H1 (cell line): ENCODE results near the gene FITM1. TPM values are rescaled to one million over a fixed set of nuclear protein-coding genes. Genes with fewer than 3 reads are reported as not detected.

Experiments used
- CTCF ChIA-PET: fragments of 300-600 bp; sonication (Branson Sonifier 250); formaldehyde crosslinking; loops from one replicate; lab custom pipeline; 2021; ENCODE audit not compliant: partially characterized antibody; lab: Charles Lee
- POLR2A ChIA-PET: fragments of 300-600 bp; sonication (Branson Sonifier 250); formaldehyde crosslinking; loops from one replicate; lab custom pipeline; 2021; ENCODE audit warnings: inconsistent platforms; ENCODE audit not compliant: partially characterized antibody; lab: Charles Lee
- DNase-seq, 2 experiments: peaks; one replicate each; pipeline versions ENCODE4 v3.0.0 to v3.0.0-alpha.2; 2010 to 2022; ENCODE audit warnings: low spot score in 2 of 2, low read depth in 1 of 2, mixed read lengths in 1 of 2
- FAIRE-seq: peaks from 2 replicates; lab custom pipeline; 2011; peaks lifted over from hg19 to GRCh38; lab: Jason Lieb, UNC
- H2AFZ ChIP-seq: 2 replicates; pipeline ENCODE4 v1.8.1; 2012; ENCODE audit warnings: low read length, inconsistent platforms
- H2AK5ac ChIP-seq: 2 replicates; pipeline ENCODE4 v1.6.1; 2013; ENCODE audit warnings: low read depth, low read length
- H2BK120ac ChIP-seq: replicated peaks from 2 replicates; pipeline ENCODE3; 2013; ENCODE audit warnings: low read depth, low read length, inconsistent platforms
- H2BK12ac ChIP-seq: 2 replicates; pipeline ENCODE4 v1.6.1; 2013; ENCODE audit warnings: low read depth, low read length
- H2BK15ac ChIP-seq: 2 replicates; pipeline ENCODE4 v1.6.1; 2013; ENCODE audit warnings: low read length
- H2BK20ac ChIP-seq: 2 replicates; pipeline ENCODE4 v1.6.1; 2013; ENCODE audit warnings: low read length
- H2BK5ac ChIP-seq: 2 replicates; pipeline ENCODE4 v1.6.1; 2013; ENCODE audit warnings: low read depth, low read length
- H3K14ac ChIP-seq: 2 replicates; pipeline ENCODE4 v1.6.1; 2013; ENCODE audit warnings: inconsistent platforms; ENCODE audit not compliant: insufficient read length
- H3K18ac ChIP-seq: 2 replicates; pipeline ENCODE4 v1.6.1; 2013; ENCODE audit warnings: low read length; ENCODE audit errors: extremely low read depth
- H3K23ac ChIP-seq: 2 replicates; pipeline ENCODE4 v1.6.1; 2013; ENCODE audit warnings: inconsistent platforms; ENCODE audit not compliant: insufficient read length
- H3K23me2 ChIP-seq: 2 replicates; pipeline ENCODE4 v1.6.1; 2013; ENCODE audit warnings: low read depth, low read length
- H3K27ac ChIP-seq: 2 replicates; pipeline ENCODE4 v1.6.1; 2011; ENCODE audit warnings: low read depth, low read length, inconsistent platforms
- H3K27me3 ChIP-seq, 4 experiments: replicated peaks in 1 of 4; 1 replicate in 1 of 4; 2 replicates in 3 of 4; pipeline versions ENCODE4 v1.6.1 to v1.8.1; 2011 to 2013; ENCODE audit warnings: low read length in 3 of 4, mild to moderate bottlenecking in 3 of 4, inconsistent platforms in 2 of 4, mixed read lengths in 2 of 4, moderate library complexity in 1 of 4; ENCODE audit not compliant: control insufficient read depth in 3 of 4, insufficient read depth in 3 of 4; ENCODE audit errors: extremely low read depth in 1 of 4
- H3K36me3 ChIP-seq, 4 experiments: 2 replicates each; pipeline versions ENCODE4 v1.6.1 to v1.8.1; 2011 to 2013; ENCODE audit warnings: mild to moderate bottlenecking in 4 of 4, low read length in 3 of 4, moderate library complexity in 2 of 4, control low read depth in 1 of 4, inconsistent platforms in 1 of 4; ENCODE audit not compliant: insufficient read depth in 4 of 4, control insufficient read depth in 2 of 4
- H3K4ac ChIP-seq: replicated peaks from 2 replicates; pipeline ENCODE3; 2013; ENCODE audit warnings: low read length, low read depth, mixed read lengths, inconsistent platforms; ENCODE audit not compliant: insufficient read length
- H3K4me1 ChIP-seq, 4 experiments: replicated peaks in 1 of 4; 1 replicate in 1 of 4; 2 replicates in 3 of 4; pipeline versions ENCODE4 v1.6.1 to v1.8.1; 2011 to 2013; ENCODE audit warnings: low read length in 3 of 4, inconsistent platforms in 2 of 4, mixed read lengths in 1 of 4; ENCODE audit not compliant: insufficient read depth in 4 of 4, control insufficient read depth in 3 of 4
- H3K4me2 ChIP-seq, 2 experiments: 2 replicates each; pipeline versions ENCODE4 v1.6.1 to v1.8.1; 2011 to 2013; ENCODE audit warnings: low read depth in 2 of 2, low read length in 2 of 2, control low read depth in 1 of 2, inconsistent platforms in 1 of 2, mild to moderate bottlenecking in 1 of 2; ENCODE audit not compliant: insufficient read depth in 1 of 2
- H3K4me3 ChIP-seq, 4 experiments: fragments of 200-600, 300-600 bp in 1 of 4; sonication (generic), shearing (Covaris generic), sonication (Bioruptor Twin) in 1 of 4; 2 replicates each; pipeline versions ENCODE4 v1.5.1 to v1.8.1; 2011 to 2016; ENCODE audit warnings: low read length in 4 of 4, low read depth in 3 of 4, control low read depth in 2 of 4, inconsistent platforms in 2 of 4, mild to moderate bottlenecking in 2 of 4, mixed read lengths in 1 of 4, moderate library complexity in 1 of 4; ENCODE audit not compliant: insufficient read depth in 2 of 4; ENCODE audit errors: extremely low read depth in 1 of 4
- H3K56ac ChIP-seq: replicated peaks from 2 replicates; pipeline ENCODE3; 2013; ENCODE audit warnings: low read depth, mild to moderate bottlenecking, mixed read lengths, low read length, inconsistent platforms; ENCODE audit not compliant: insufficient read length
- H3K79me1 ChIP-seq: 2 replicates; pipeline ENCODE4 v1.6.1; 2013; ENCODE audit warnings: low read depth, low read length, control low read depth
- H3K79me2 ChIP-seq, 2 experiments: 2 replicates each; pipeline versions ENCODE4 v1.6.1 to v1.8.1; 2012 to 2013; ENCODE audit warnings: low read length in 2 of 2, mild to moderate bottlenecking in 2 of 2, inconsistent platforms in 1 of 2; ENCODE audit not compliant: insufficient read depth in 2 of 2, control insufficient read depth in 1 of 2
- H3K9ac ChIP-seq, 4 experiments: replicated peaks in 1 of 4; 1 replicate in 1 of 4; 2 replicates in 3 of 4; pipeline versions ENCODE4 v1.6.1 to v1.8.1; 2011 to 2013; ENCODE audit warnings: low read depth in 3 of 4, low read length in 3 of 4, control low read depth in 2 of 4, mild to moderate bottlenecking in 2 of 4, moderate library complexity in 2 of 4, inconsistent platforms in 1 of 4; ENCODE audit errors: extremely low read depth in 1 of 4
- H3K9me3 ChIP-seq, 2 experiments: 2 replicates each; pipeline versions ENCODE4 v1.6.1 to v1.8.1; 2012 to 2013; ENCODE audit warnings: mild to moderate bottlenecking in 2 of 2, moderate library complexity in 2 of 2, control low read depth in 1 of 2, inconsistent platforms in 1 of 2, low read depth in 1 of 2, low read length in 1 of 2, mixed read lengths in 1 of 2; ENCODE audit not compliant: insufficient read depth in 2 of 2
- H4K20me1 ChIP-seq, 2 experiments: replicated peaks in 1 of 2; 2 replicates each; pipeline versions ENCODE3 to v1.8.1; 2011 to 2013; ENCODE audit warnings: inconsistent platforms in 2 of 2, low read length in 2 of 2, mild to moderate bottlenecking in 1 of 2; ENCODE audit not compliant: insufficient read depth in 2 of 2, control insufficient read depth in 1 of 2
- H4K5ac ChIP-seq: 2 replicates; pipeline ENCODE4 v1.6.1; 2013; ENCODE audit warnings: low read length, low read depth, mixed read lengths, inconsistent platforms; ENCODE audit not compliant: insufficient read length
- H4K8ac ChIP-seq: 2 replicates; pipeline ENCODE4 v1.8.0; 2013; ENCODE audit warnings: mild to moderate bottlenecking, moderate library complexity, low read length, inconsistent platforms; ENCODE audit not compliant: insufficient read depth; ENCODE audit errors: extremely low read depth
- H4K91ac ChIP-seq: replicated peaks from 2 replicates; pipeline ENCODE3; 2013; ENCODE audit warnings: low read length, mixed read lengths, inconsistent platforms; ENCODE audit not compliant: insufficient read length
- GTF2F1 ChIP-seq: IDR thresholded peaks from 2 replicates; pipeline ENCODE4 v1.6.1; 2012; ENCODE audit warnings: low read depth, low read length, improper control_type of control experiment, borderline replicate concordance
- JUND ChIP-seq: IDR thresholded peaks from 2 replicates; pipeline ENCODE4 v1.6.1; 2011; ENCODE audit warnings: mild to moderate bottlenecking, improper control_type of control experiment, low read length
- MAFK ChIP-seq: IDR thresholded peaks from 2 replicates; pipeline ENCODE4 v1.6.1; 2012; ENCODE audit warnings: low read depth, mild to moderate bottlenecking, improper control_type of control experiment, low read length
- SUZ12 ChIP-seq: fragments of 200-600 bp; sonication (generic); IDR thresholded peaks from 2 replicates; pipeline ENCODE4 v1.6.1; 2012; ENCODE audit warnings: mild to moderate bottlenecking, inconsistent platforms, low read length, moderate library complexity, mixed read lengths
- WGBS, 2 experiments: shearing (Covaris generic) in 1 of 2; methylation state at CpG; one replicate each; pipeline versions ENCODE4 v1.1.6 to v1.1.7; 2013 to 2015; ENCODE audit warnings: low lambda C conversion rate in 2 of 2, mixed read lengths in 2 of 2, inconsistent platforms in 1 of 2, low coverage in 1 of 2, missing lambda C conversion rate in 1 of 2; ENCODE audit not compliant: insufficient replicate concordance in 2 of 2, insufficient coverage in 1 of 2, insufficient read length in 1 of 2; ENCODE audit errors: extremely low coverage in 1 of 2, missing lambda C conversion rate in 1 of 2; 5-methylcytosine and 5-hydroxymethylcytosine counted together
- polyA plus RNA-seq, 7 experiments: library from polyadenylated mRNA; depleted of rRNA in 3 of 7; stranded (reverse) in 5 of 7; unstranded in 2 of 7; fragments of >200 nt in 5 of 7; fragments of 200-250 nt in 2 of 7; gene quantifications; 1 replicate in 5 of 7; 2 replicates in 1 of 7; 4 replicates in 1 of 7; pipeline versions ENCODE4 v1.2.1 to v1.2.3, GENCODE V29; 2011 to 2013; ENCODE audit warnings: missing spikeins in 2 of 7, mixed read lengths in 2 of 7
- total RNA-seq: library from RNA; stranded (reverse); fragmentation: NEBNext Ultra II Directional; extraction: Animal tissue kit (Norgen Biotek cat#: 25700); gene quantifications from 2 replicates; pipeline ENCODE4 v1.2.1, GENCODE V29; 2021

FITM1 gene
- total and polyA plus RNA-seq, 2 of the 8 experiments (the other 6 are each of a cell fraction or from before 2014, with no cell fraction given), result 0.53 to 0.76 TPM

- Histone ChIP-seq H3K27ac (no peak overlapping the region), H4K5ac (no peak overlapping the region), H3K9me3 (peaks cover 7% of the 10 kb centered on the region in 2 experiments; a peak in 3 of 4 replicates), H3K79me2 (no peaks in the 10 kb centered on the region), H3K23me2 (no peaks in the 10 kb centered on the region), H2BK120ac (no peak overlapping the region), H2BK20ac (no peak overlapping the region), H3K4me1 (no peaks in the 10 kb centered on the region)
- POLR2A ChIA-PET, result interaction anchor here (0.9 to 23.9 kb wide), 14 partner anchors 10 to 568 kb away, joined by 3 to 626 read pairs (median 8); partner anchors contain the start of genes CPNE6, DCAF11, EMC9 and IRF9
- peak; percentile 51; the same call in 1 of the 2 replicates for TF ChIP-seq MAFK
- no peak for TF ChIP-seq JUND
- no peak for TF ChIP-seq SUZ12
- TF ChIP-seq GTF2F1, result no peak
- TF ChIP-seq, all 59 proteins: peak for 1
- Histone ChIP-seq H4K20me1 (no peaks in the 10 kb centered on the region), H4K91ac (no peak overlapping the region), H2BK15ac (no peak overlapping the region), H3K18ac (no peak overlapping the region), H2BK12ac (no peak overlapping the region), H3K23ac (no peak overlapping the region), H3K4me3 (no peak overlapping the region), H3K9ac (no peak overlapping the region), H3K4me2 (no peak overlapping the region), H2AFZ (no peak overlapping the region), H2BK5ac (no peak overlapping the region), H3K4ac (no peak overlapping the region), H4K8ac (no peak overlapping the region), H3K27me3 (no peaks in the 10 kb centered on the region), H3K56ac (no peak overlapping the region), H3K79me1 (no peaks in the 10 kb centered on the region), H2AK5ac (no peak overlapping the region), H3K36me3 (peaks cover 0 to 29% (median 19%) of the 10 kb centered on the region in 4 experiments; a peak in 7 of 8 replicates), H3K14ac (no peak overlapping the region)
- 85% methylated on average over 4 of the region's 4 CpGs; no CpG with 5 or more reads in 1 of the 2 experiments for WGBS, 2 experiments
- FAIRE-seq, result no peak
- CTCF ChIA-PET, result interaction anchor here (1.2 to 12.2 kb wide), 6 partner anchors 13 to 54 kb away, joined by 3 to 160 read pairs (median 42); partner anchors contain the start of genes CARMIL3, IRF9 and PCK2
- DNase-seq, result no peak
Observed at GRCh38 chr14:24106672-24107271, 23.7 kb upstream of the FITM1 start.
